ENCODE results near the gene RNU1-1.
"Not testable (repeated sequence)": the region's sequence is repeated elsewhere in the genome, so short reads cannot be mapped to it uniquely, and the experiment has no call there.

RNU1-1 gene

GRCh38 chr1:16493731-16494130 lies 20.4 kb downstream of the RNU1-1 start:
- not testable (repeated sequence) for DNase-seq (ENCODE audit: low spot score)

- DNase-seq (ENCODE audit: low spot score) = not testable (repeated sequence)
Observed at GRCh38 chr1:16492937-16493336, 21.1 kb downstream of the RNU1-1 start.

- DNase-seq (ENCODE audit: low spot score) = no peak
Observed at GRCh38 chr1:16491056-16491675, 22.9 kb downstream of the RNU1-1 start.

GRCh38 chr1:16489195-16489880 lies 24.7 kb downstream of the RNU1-1 start:
- not testable (repeated sequence) for DNase-seq (ENCODE audit: low spot score)

GRCh38 chr1:16487011-16487410 lies 27.1 kb downstream of the RNU1-1 start:
- DNase-seq (ENCODE audit: low spot score) = not testable (repeated sequence)

GRCh38 chr1:16486316-16486715 lies 27.8 kb downstream of the RNU1-1 start:
- DNase-seq (ENCODE audit: low spot score) = not testable (repeated sequence)

- no peak for DNase-seq (ENCODE audit: low spot score)
Observed at GRCh38 chr1:16484931-16485330, 29.2 kb downstream of the RNU1-1 start.

GRCh38 chr1:16484501-16484835 lies 29.6 kb downstream of the RNU1-1 start:
- DNase-seq (ENCODE audit: low spot score) = no peak

GRCh38 chr1:16483639-16484500 lies 30.2 kb downstream of the RNU1-1 start:
- DNase-seq (ENCODE audit: low spot score) = not testable (repeated sequence)

- DNase-seq (ENCODE audit: low spot score) = not testable (repeated sequence)
Observed at GRCh38 chr1:16483146-16483545, 30.9 kb downstream of the RNU1-1 start.

GRCh38 chr1:16478091-16478490 lies 36.0 kb downstream of the RNU1-1 start:
- no peak for DNase-seq (ENCODE audit: low spot score)

GRCh38 chr1:16475771-16476770 lies 38.0 kb downstream of the RNU1-1 start:
- DNase-seq (ENCODE audit: low spot score) = not testable (repeated sequence)

- DNase-seq (ENCODE audit: low spot score) = not testable (repeated sequence)
Observed at GRCh38 chr1:16474891-16475290, 39.2 kb downstream of the RNU1-1 start.

- DNase-seq (ENCODE audit: low spot score) = no peak
Observed at GRCh38 chr1:16474166-16474800, 39.8 kb downstream of the RNU1-1 start.

- no peak for DNase-seq (ENCODE audit: low spot score)
Observed at GRCh38 chr1:16468558-16468957, 45.5 kb downstream of the RNU1-1 start.

- no peak for DNase-seq (ENCODE audit: low spot score)
Observed at GRCh38 chr1:16464917-16465625, 49.0 kb downstream of the RNU1-1 start.
